Testis (tissue), 3 donors: ENCODE measurements around the gene KIFBP. TPM values are rescaled to one million over a fixed set of nuclear protein-coding genes. Genes with fewer than 3 reads are reported as not detected.
A peak's percentile ranks its signal among the peaks of the same experiment; 100 is the strongest.

ENCODE experiments used
- DNase-seq: peaks from one replicate; pipeline ENCODE4 v3.0.0-alpha.2; 2019
- H3K27ac ChIP-seq, 2 donors: fragments of 200-600 bp; sonication (generic); one replicate each; pipeline ENCODE4 v1.5.1; 2019
- H3K27me3 ChIP-seq: fragments of 200-600 bp; sonication (generic); one replicate; pipeline ENCODE4 v1.5.1; 2019
- H3K36me3 ChIP-seq: fragments of 200-600 bp; sonication (generic); one replicate; pipeline ENCODE4 v1.5.1; 2017; ENCODE audit warnings: low read depth; ENCODE audit errors: missing control alignments
- H3K4me1 ChIP-seq: fragments of 200-600 bp; sonication (generic); one replicate; pipeline ENCODE4 v1.5.1; 2019
- H3K4me3 ChIP-seq, 2 donors: fragments of 200-600 bp; sonication (generic); one replicate each; pipeline ENCODE4 v1.5.1; 2017 to 2019
- H3K9me3 ChIP-seq: fragments of 200-600 bp; sonication (generic); one replicate; pipeline ENCODE4 v1.5.1; 2017
- POLR2A ChIP-seq: fragments of 450-650 bp; IDR thresholded peaks from one replicate; pipeline ENCODE4 v1.6.1; 2017; ENCODE audit warnings: antibody characterized with exemption, mild to moderate bottlenecking, moderate library complexity
- WGBS, 2 donors: methylation state at CpG; one replicate each; pipeline ENCODE4 v1.1.5; 2018; 5-methylcytosine and 5-hydroxymethylcytosine counted together
- intact Hi-C: fragments of 100-400 bp; cut with DNase I; formaldehyde crosslinking; loops from one replicate; pipeline ENCODE4 v1.15.1; 2023; ENCODE audit warnings: low total_unique reads
- polyA plus RNA-seq: library from polyadenylated mRNA; stranded (reverse); fragments of 350-450 nt; fragmentation: Illumina TruSeq; extraction: RNeasy Lipid Tissue Mini Kit (QIAGEN cat#74804); gene quantifications from one replicate; pipeline ENCODE4 v1.2.3, GENCODE V29; 2014; ENCODE audit warnings: low read depth, low replicate concordance; ENCODE audit not compliant: insufficient read depth
- total RNA-seq, 2 donors: library from RNA; depleted of rRNA; stranded (reverse); fragments of >200 nt; gene quantifications; one replicate each; pipeline ENCODE4 v1.2.3, GENCODE V29; 2016
- TF ChIP-seq, protein P1 (sequence below), 3 experiments: fragments of 450-650 bp in 2 of 3; fragments of 200-600 bp in 1 of 3; sonication (generic) in 1 of 3; IDR thresholded peaks; one replicate each; pipeline ENCODE4 v1.5.1; 2016 to 2019; ENCODE audit warnings: antibody characterized with exemption in 3 of 3, mild to moderate bottlenecking in 2 of 3, moderate library complexity in 1 of 3

The KIFBP gene
- total and polyA plus RNA-seq, 3 donors from 2014 or later = 38.9 to 58.2 (median 48.3) TPM

DNA sequence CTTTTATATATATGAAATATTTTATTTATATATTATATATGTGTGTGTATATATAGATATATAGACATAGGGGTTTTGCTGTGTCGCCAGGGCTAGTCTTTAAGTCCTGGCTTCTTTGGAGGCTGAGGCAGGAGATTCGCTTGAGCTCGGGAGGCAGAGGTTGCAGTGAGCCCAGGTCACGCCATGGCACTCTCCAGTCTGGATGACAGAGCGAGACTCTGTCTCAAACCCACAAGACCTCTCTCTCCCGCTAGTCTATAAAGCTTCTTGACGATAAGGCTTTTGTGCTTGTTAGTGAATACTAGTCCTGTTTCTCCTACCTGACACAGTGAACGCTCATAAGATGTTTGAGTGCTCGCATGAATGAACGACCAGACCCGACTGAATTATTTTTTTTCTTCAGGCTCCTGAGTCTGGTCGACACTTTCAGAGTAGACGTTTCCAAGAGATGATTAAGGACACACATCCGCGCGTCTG, 33.2 kb upstream of the KIFBP start:
- Histone ChIP-seq H3K9me3 (no peaks in the 10 kb centered on the region), H3K4me3 (peak overlapping the region; percentile 83 to 93), H3K36me3 (no peaks in the 10 kb centered on the region), H3K27me3 (no peaks in the 10 kb centered on the region), H3K27ac (peak overlapping the region; percentile 41 to 88), H3K4me1 (peaks cover 20% of the 10 kb centered on the region)
- DNase-seq = no peak
- WGBS, 2 donors = 4 to 6% methylated on average over 16 of the region's 16 CpGs
- intact Hi-C loops = no loop called here
- TF ChIP-seq, protein P1, sequence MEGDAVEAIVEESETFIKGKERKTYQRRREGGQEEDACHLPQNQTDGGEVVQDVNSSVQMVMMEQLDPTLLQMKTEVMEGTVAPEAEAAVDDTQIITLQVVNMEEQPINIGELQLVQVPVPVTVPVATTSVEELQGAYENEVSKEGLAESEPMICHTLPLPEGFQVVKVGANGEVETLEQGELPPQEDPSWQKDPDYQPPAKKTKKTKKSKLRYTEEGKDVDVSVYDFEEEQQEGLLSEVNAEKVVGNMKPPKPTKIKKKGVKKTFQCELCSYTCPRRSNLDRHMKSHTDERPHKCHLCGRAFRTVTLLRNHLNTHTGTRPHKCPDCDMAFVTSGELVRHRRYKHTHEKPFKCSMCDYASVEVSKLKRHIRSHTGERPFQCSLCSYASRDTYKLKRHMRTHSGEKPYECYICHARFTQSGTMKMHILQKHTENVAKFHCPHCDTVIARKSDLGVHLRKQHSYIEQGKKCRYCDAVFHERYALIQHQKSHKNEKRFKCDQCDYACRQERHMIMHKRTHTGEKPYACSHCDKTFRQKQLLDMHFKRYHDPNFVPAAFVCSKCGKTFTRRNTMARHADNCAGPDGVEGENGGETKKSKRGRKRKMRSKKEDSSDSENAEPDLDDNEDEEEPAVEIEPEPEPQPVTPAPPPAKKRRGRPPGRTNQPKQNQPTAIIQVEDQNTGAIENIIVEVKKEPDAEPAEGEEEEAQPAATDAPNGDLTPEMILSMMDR (IDR thresholded peaks at IDR 0.05) = no peak
- no peak for TF ChIP-seq POLR2A

DNA sequence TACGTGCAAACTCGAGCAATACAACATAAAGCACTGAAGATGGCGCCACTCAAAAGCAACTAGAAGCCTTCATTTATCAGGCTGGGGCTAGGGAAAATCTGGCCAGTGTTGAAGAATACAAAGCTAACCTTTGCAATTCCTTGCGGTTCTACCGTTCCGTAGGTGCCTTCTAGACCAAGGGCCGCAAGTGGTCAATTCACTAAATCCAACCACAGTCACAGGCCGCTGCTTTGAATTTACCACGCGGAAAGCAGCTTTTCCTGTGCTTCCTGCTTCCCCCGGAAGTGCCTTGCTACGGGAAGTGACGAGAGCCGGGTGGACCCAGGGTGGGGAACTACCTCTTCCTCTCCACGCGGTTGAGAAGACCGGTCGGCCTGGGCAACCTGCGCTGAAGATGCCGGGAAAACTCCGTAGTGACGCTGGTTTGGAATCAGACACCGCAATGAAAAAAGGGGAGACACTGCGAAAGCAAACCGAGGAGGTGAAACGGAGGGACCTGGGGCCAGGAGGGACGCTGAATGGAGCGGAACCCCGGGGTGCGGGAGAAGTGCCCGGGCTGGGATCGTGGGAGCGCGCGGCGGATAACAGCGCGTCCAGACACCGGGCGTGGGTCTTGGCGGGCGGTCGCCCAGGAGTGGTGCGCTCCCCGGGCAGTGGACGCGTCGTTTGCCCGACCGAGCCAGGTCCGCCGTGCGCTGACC, 32.6 kb upstream of the KIFBP start, which contains the start of gene DDX21:
Gene DDX21, plus strand, starts transcription at position 339 of the 701 bp plus-strand sequence. Its CDS starts 56 bp downstream, at position 395.
- intact Hi-C loops = no loop called here
- Histone ChIP-seq H3K9me3 (no peaks in the 10 kb centered on the region), H3K27me3 (no peaks in the 10 kb centered on the region), H3K4me3 (peak within 1 kb of the TSS; percentile 83 to 93), H3K36me3 (no peaks in the 10 kb centered on the region), H3K4me1 (peaks cover 20% of the 10 kb centered on the region), H3K27ac (peak within 1 kb of the TSS; percentile 41 to 88)
- TF ChIP-seq, protein P1 (IDR thresholded peaks at IDR 0.05) = peak; percentile 25 to 50 (median 45)
- TF ChIP-seq POLR2A = no peak
- DNase-seq = peak; percentile 95
- 0 to 1% methylated on average over 22 to 53 of the region's 53 CpGs for WGBS, 2 donors

DNA sequence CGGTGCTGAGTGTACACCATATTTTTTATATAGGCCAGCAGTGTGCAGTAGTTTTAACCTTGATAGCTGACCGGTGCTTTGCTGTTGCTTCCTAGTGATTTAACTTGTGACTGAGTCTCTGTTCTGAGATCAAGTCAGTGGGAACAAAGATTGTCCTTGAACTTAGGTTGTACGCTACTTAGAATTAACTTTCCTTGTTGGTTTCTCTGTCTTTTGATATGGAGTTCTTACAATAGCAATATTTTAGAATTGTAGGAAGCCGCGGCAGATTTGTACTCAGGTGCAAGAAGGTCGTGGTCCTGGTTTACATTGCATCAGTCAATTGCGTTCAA, 31.4 kb upstream of the KIFBP start:
- 28 to 37% methylated on average over 7 of the region's 7 CpGs for WGBS, 2 donors
- TF ChIP-seq POLR2A = no peak
- TF ChIP-seq, protein P1 (IDR thresholded peaks at IDR 0.05) = no peak
- DNase-seq = no peak
- peak overlapping the region; percentile 83 to 93 for H3K4me3 ChIP-seq
- H3K27me3 ChIP-seq = no peaks in the 10 kb centered on the region
- intact Hi-C loops = no loop called here
- peaks cover 20% of the 10 kb centered on the region for H3K4me1 ChIP-seq
- no peaks in the 10 kb centered on the region for H3K36me3 ChIP-seq
- H3K9me3 ChIP-seq = no peaks in the 10 kb centered on the region
- H3K27ac ChIP-seq = peak overlapping the region; percentile 36 to 88

DNA sequence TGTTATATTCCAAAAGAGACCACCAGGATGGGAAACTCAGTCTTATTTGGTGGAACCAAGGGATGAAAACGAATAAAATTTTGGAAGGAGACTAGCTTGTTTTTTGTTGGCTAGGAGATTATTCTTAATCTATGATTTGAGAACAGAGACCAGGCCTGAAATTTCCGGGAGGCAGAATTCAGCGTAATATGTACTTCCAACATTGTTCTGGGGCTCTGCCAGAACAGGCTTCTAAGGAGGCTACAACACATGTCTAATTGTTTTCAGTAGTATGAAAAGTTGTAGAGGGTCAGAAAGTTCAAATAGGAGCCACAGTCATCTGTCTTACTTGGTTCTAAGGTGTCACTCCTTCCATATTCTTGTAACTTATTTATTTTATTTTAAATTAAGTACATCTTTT, 30.9 kb upstream of the KIFBP start:
- no peaks in the 10 kb centered on the region for H3K36me3 ChIP-seq
- no peak for DNase-seq
- TF ChIP-seq POLR2A = no peak
- TF ChIP-seq, protein P1 (IDR thresholded peaks at IDR 0.05) = peak in 1 of 3 experiments; percentile 11
- H3K4me1 ChIP-seq = peaks cover 20% of the 10 kb centered on the region
- intact Hi-C loops = no loop called here
- 27 to 33% methylated on average over 3 of the region's 3 CpGs for WGBS, 2 donors
- no peaks in the 10 kb centered on the region for H3K27me3 ChIP-seq
- H3K27ac ChIP-seq = peak overlapping the region; percentile 36 to 88
- H3K9me3 ChIP-seq = no peaks in the 10 kb centered on the region
- peak overlapping the region in 1 of 2 donors; percentile 83 for H3K4me3 ChIP-seq
